Ammon's horn (tissue), 1 donor: ENCODE results near the gene ITGAD.
A peak's percentile ranks its signal among the peaks of the same experiment; 100 is the strongest.

Experiments
- DNase-seq: peaks from one replicate; pipeline ENCODE4 v3.0.0-alpha.2; 2016; ENCODE audit warnings: low spot score

Gene ITGAD

DNA sequence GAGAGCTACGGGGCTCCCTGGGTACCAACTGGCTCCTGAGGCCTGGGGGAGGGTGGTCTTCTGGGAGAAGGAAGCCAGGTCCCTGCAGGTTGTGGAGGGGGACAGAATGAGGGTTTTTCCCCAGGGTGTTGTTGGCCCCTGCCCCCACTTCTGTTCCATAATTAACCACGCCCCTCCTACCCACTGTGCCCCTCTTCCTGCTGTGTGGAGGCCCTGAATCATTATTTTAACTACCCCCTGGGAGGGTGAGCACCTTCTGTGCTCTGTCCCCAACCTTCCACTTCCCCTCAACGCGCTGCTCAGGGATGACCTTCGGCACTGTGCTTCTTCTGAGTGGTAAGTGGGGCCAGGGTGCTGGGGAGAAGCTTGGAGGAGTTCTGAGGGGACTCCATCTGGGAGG is at the start of gene ITGAD:
Gene ITGAD (plus strand): TSS at position 280 of the 400 bp plus-strand sequence. CDS start 26 bp downstream, at position 306.
- DNase-seq: no peak

DNA sequence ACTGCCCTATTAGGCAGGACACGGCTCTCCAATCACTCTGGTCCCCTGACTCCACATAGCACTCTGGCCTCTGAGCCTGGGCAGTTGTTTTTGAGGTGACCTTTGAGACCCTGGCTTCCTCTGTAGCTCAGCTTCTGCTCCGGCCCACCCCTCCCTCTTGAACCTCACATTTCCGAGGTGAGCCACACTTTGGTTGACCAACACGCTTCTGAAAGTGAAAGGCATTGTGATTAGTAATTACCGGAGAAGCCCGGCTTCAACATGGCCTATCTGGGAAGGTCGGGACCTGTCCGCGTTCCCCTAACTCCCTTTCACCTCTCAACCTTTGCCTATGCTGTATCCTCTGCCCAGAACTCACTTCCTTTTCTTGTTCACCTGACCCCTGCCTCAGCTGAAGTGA is 48.4 kb upstream of the ITGAD start:
- no peak for DNase-seq

DNA sequence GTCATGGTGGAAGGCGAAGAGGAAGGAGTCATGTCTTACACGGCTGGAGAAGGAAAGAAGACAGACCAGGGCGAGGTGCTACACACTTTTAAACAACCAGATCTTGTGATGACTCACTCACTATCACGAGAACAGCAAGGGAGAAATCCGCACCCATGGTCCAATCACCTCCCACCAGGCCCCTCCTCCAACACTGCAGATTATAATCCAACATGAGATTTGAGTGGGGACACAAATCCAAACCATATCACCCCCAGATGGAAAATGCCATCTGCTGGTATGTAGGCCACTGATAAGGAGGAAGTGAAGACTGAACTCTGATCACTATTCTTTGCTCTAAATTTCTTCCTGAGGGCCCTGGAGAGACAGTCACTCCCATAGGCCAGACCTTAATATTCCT is 45.7 kb upstream of the ITGAD start:
- no peak for DNase-seq

DNA sequence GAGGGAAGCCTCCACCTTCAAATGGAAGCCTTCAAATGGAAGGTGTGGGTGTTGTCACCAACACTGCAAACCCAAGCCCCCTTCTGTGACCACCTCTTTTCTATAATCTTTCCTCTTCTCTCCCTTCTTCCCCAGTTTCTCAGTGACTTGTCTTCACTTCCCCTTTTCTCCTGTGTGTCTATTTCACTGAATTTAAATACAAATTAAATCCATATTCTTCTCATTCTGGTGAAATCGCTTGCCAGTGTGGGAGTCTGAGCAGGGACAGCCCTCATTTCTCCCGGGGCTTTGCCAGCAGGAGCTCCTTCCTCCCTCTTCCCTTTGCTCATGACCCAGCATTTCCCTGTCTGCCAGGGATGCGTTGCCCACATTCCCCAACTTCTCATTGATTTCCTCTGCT is 44.6 kb upstream of the ITGAD start:
- DNase-seq: no peak

DNA sequence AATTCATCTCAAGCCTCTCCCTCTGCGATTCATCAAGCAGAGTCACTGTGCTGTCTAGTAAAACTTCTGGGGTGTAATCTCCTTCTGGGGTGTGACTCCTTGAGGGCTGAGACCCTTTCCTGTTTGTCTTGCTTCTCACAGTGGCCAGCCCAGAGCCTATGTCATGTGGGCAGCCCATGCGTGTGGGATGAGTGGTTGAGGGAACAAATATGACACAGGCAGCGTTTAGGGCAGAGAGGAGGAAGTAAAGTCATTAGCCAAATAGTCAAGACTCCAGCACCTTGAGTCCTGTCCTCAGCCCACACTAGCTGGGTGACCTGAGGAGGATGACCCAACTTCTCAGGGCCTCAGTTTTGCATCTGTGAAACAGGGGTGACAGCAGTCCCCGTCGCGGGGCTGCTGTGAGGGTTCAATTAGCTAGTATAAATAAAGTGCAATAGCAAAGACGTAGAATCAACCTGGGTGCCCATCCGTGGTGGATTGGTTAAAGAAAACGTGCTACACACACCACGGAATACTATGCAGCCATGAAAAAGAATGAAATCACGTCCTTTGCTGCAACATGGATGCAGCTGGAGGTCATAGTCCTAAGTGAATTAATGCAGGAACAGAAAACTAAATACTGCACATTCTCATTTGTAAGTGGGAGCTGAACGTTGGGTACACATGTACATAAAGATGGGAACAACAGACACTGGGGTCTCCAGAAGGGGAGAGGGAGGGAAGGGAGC is 42.7 kb upstream of the ITGAD start:
- DNase-seq: peak; percentile 73

DNA sequence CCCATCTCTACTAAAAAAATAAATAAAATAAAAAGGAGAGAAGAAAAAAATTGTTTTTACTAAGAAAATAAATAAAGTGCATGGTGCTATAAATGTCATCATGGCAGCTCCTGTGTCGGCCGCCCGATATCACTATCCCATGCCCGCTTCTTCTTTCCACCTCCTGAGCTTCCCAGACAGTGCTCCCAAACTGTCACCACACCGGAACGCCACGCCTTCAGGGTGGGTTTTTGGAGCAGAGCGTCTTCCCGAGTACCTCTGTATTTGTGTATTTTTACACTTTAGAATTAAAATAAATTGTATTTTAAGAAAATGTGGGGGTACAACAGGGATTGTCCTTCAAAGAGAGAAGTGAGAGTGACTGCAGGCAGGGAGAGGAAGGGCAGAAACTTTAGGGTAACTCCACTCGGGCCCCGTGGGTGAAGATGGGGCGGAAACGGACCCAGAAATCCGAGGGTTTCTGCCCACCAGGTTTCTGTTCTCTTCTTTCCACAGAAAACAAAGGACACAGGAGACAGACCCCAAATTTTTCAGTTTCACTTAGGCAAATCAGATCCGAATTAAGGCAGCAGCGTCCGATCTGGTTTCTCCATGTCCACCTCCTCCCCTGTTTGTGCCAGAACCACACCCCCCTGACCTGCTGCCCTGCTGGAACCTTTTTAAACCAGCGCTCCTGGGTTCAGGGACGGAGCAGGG is 41.7 kb upstream of the ITGAD start:
- DNase-seq: no peak

DNA sequence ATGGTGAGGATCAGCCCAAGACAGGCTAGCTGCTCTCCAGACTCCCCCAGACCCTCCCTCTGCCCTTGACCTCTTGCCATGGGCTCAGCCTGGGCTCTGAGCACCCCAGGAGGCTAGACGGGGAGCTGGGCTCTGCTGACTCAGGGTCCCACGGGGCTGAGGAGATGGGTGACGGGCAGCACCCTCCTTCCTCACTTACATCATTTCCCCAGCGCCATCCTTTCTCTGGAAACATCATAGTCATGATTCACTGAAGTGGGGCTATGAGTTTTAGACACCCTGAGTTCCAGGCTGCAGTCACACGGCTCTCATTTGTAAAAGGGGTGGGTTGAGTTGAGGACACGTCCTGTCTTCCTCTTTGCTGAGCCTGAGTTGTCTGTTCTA is 41.2 kb upstream of the ITGAD start:
- peak; percentile 39 for DNase-seq

DNA sequence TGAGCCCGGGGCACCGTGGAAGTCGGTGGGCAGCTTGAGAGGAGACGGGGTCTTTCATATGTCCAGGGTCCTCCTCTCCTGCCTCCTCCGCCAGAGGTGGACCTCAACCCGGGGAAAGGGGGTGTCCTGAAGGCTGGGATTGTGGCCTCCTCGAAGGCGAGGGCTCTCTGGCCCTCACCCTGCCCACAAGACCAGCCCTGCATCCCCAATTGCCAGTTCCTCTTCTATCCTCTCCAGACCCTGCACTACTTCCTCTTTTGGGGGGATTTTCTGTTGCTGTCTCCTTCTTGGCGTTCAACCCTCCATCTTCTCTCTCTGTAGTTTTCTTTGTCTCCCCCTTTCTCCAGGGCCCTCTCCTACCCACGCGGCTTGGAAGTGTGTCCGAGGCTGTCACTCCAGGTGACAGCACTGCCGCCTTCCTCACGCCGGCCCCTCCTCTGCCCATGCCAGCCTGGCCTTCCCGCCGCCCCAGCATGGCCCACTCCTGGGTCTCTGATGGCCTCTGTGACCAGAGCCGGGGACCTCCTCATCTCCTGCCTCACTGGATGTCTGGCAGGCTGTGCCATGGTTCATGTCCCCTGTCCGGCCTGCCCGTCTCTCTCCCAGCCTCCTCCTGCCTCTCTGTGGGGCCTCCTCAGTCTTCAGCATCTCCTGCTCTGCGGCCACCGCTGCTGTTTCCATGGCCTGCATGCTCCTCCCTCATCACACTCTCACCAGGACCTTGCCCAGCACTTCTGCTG is 40.6 kb upstream of the ITGAD start:
- DNase-seq: peak; percentile 63

DNA sequence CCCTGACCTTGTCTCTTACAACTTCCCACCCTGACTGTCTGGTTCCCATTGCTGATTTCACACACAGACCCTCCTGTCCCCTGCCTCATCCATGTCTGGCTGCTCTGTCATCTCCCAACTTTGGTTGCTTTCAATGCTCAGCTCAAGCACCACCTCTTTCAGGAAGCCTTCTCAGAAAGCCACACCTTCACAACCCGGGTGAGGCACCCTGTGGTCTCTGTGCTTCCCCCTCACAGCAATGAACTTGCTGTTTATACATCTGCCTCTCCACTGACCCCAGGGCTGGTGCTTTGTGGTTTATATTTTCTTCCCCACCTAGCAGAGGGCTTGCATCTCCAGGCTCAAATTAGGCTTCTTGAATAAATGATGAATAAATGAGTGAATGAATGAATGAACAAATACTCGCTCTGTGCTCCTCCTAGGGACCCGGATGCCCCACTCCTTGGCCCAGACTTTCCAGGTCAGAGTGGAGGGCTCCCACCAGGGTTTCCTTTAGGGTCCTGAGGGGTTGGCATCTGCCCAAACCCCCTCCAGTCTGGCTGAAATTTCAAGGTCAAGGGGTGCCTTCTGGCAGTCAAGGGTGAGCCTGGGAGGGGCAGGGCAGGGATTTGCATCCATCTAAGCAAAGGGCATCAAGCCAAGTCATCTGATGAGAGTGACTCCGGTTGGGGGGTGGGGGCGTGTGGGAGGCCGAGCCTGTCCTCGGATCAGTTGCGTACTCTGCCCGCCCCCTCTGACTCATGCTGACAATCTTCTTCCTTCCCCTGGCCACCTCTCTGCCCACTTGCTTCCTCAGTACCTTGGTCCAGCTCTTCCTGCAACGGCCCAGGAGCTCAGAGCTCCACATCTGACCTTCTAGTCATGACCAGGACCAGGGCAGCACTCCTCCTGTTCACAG is 38.5 kb upstream of the ITGAD start, which contains the start of gene ITGAX:
Gene ITGAX (plus strand): TSS at position 783 of the 898 bp plus-strand sequence. CDS start 79 bp downstream, at position 862.
- DNase-seq: peak; percentile 68

DNA sequence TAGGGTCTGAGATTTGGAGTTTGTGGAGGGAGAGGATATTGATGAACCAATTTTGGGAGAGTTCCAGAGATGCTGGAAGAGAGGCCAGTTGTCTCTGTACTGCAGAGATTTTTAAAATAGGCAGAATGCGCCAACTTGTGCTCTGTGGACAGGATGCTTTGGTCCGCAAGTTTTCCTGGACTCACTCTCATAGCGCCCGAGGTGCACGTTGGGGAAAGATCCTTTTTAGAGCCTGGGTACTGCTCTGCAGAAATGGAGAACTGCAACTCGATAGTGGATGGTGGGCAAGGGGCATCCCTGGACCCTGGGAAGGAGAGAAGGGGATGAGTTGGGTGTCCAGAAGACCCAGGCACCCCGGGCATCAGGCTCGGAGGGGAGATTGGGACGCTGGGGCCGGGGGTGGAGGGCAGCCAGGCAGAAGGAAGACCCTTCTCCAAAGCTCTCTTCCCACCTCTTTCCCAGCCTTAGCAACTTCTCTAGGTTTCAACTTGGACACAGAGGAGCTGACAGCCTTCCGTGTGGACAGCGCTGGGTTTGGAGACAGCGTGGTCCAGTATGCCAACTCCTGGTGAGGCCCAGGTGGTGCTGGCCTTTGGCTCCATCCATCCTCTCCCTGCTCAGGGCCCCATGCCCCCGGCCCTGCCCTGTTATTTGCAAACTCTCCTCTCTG is 37.6 kb upstream of the ITGAD start:
- DNase-seq: no peak

DNA sequence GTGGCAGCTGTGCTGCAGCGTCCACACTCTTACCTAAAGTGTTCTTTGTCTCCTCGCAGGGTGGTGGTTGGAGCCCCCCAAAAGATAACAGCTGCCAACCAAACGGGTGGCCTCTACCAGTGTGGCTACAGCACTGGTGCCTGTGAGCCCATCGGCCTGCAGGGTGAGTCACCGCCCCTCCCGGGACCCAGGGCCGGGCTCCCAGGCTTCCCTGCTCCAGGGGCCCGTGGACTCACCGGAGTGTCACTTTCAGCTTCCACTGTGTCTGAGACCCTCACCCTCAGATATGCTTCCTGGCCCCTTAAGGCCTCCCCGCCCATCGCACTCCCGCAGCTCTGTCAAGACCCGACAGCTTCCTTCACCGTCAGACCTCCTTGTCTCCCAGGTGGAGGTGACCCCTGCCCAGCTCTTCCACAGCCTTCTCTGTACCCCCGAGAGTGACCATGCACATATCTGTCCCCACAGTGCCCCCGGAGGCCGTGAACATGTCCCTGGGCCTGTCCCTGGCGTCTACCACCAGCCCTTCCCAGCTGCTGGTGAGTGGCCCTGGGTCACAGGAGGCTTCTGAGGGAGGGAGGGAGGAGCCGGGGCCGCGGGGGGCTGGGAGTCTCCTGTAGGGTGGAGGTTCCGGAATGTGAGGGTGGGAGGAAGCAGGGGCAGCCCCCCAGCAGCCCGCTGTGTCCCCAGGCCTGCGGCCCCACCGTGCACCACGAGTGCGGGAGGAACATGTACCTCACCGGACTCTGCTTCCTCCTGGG is 36.4 kb upstream of the ITGAD start:
- DNase-seq: no peak

DNA sequence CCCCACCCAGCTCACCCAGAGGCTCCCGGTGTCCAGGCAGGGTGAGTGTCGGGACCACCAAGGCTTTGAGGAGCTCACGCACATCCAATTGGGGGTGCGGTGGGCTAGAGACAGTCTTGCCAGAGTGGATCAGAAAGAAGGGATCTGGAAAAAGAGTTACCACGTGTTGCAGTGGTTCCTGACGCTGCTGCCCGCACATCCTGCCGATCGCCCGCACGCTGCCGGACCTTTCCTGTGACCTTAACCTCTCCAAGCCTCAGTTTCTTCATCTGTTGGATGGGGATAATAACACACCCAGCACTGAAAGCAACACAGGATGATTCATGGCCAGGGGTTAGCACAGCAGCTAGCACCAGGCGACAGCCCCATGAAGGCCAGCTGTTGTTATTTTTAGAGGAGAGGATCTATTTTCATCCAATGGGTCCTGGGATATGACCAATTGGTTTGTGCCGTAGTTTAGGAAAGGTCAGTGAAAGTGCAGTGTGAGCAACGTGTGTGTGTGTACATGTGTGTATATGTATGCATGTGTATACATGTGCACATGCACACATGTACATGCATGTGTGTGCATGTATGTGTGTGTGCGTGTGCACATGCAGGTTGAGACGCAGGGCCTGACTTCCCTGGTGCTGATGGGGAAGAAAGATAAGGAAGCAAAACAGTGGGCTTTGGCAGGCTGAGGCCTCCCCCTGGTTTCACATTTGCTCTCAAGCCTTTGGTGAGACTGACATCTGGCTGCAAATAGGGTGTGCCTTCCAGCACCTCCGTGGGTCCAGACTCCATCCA is 35.6 kb upstream of the ITGAD start:
- peak; percentile 51 for DNase-seq

DNA sequence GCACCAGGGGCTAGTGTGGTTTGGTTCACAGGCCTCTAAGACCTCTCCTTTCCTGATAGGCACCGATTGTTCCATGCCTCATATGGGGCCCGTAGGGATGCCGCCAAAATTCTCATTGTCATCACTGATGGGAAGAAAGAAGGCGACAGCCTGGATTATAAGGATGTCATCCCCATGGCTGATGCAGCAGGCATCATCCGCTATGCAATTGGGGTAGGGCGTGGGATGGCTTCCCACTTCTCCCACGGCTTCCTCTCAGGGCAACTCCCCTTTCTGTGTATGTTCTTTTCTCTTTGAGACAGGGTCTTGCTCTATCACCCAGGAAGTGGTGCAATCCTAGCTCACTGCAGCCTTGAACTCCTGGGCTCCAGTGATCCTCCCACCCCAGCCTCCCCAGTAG is 32.9 kb upstream of the ITGAD start:
- no peak for DNase-seq

DNA sequence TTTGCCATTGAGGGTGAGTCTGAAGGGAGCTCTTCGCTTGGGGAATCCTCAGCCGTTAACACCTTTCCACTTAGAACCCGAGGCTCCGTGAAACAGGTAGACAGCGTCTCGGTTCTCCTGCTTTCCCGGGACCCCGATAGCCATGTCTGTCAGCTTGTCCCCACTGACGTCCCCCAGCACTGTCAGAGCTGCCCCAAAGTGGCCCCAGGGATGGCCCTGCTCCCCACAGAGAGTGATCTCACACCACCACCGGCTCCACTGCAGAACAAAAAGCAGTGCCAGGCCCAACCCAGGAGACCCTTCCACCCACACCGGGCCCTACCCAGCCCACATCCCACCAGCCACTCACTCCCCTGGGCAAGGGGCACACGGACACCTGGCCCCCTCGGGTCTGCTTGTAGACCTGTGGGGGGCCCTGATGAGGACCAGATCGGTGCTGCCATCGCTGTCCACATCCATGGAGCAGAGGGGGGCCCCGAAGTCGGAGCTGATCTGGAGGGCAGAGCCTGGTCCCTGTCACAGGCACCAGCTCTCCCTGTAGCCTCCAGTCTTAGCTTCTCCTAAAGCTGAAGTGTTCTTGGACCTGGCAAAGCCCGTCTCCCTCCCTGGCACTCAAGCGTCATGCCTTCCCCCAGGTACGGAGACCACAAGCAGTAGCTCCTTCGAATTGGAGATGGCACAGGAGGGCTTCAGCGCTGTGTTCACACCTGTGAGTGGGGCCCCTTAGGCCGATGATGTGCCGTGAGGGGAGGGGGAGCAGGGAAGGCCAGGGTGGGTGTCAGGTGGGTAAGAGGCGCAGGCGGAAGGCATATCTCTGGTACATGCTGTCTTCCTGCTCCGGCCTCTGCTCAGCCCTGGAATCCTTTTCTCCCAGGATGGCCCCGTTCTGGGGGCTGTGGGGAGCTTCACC is 31.7 kb upstream of the ITGAD start:
- DNase-seq: no peak

DNA sequence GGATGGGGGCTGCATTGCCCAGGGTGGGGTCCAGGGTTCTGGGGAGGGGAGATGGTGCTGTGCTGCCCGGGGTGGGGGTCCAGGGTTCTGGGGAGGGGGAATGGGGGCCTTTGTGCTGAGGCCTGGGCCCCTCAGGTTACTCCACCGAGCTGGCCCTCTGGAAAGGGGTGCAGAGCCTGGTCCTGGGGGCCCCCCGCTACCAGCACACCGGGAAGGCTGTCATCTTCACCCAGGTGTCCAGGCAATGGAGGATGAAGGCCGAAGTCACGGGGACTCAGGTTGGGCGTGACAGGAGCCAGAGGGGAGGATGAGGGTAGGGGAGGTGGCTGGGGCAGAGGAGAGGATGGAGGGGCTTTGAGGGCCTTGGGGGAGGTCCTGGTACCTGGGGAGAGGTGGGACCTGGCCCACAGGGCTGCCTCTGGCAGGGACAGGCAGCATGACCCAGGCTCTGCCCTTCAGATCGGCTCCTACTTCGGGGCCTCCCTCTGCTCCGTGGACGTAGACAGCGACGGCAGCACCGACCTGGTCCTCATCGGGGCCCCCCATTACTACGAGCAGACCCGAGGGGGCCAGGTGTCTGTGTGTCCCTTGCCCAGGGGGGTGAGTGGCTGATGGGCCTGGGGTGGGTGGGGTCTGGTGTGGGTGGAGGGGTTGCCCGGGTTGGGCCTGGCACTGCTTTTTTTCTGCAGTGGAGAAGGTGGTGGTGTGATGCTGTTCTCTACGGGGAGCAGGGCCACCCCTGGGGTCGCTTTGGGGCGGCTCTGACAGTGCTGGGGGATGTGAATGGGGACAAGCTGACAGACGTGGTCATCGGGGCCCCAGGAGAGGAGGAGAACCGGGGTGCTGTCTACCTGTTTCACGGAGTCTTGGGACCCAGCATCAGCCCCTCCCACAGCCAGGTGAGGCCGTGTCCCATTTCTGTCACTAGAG is 30.4 kb upstream of the ITGAD start:
- no peak for DNase-seq

DNA sequence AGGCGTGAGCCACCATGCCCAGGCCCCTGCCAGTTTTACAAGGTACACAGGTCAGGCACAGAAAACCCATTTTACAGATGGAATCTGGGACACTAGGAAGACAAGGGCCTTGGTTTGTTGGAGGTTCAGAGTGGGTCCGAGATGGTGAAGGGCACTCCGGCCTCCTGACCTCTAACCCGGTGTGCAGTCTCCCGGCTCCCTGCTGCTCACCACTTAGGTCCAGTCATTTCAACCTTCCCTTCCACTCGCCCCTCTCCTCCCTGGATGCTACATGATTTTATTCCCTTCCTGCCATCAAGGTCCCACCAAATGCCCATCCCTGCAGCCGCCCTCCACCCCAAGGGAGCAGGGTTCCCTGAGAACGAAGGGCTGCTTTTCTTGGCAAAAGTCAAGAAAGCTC is 29.4 kb upstream of the ITGAD start:
- DNase-seq: no peak

DNA sequence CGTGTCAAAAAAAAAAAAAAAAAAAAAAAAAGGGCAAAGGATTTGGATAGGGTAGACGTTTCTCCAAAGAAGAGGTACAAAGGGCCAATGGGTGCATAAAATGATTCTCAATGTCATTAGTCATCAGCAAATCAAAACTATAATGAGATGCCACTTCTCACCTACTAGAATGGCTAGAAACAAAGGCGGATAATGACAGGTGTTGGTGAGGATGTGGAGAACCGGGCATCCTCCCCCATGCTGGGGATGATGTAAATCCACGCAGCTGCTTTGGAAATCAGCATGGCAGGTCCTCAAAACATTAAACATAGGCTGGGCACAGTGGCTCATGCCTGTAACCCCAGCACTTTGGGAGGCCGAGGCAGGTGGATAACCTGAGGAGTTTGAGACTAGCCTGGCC is 28.7 kb upstream of the ITGAD start:
- no peak for DNase-seq
